NCI-H2081 treated with DMSO at 0.1 percent for 48 hours (cell line): ENCODE results near the gene PLPP1.

Source experiments
- DNase-seq: peaks from one replicate; lab custom pipeline; 2025; lab: John Stamatoyannopoulos, UW

Gene PLPP1

GRCh38 chr5:55534436-55535198 is at the start of gene PLPP1:
Gene PLPP1 (minus strand): TSS chr5:55534964. CDS start chr5:55534629, 335 bp downstream.
- no peak for DNase-seq

- DNase-seq, result no peak
Observed at GRCh38 chr5:55583578-55583977, 48.8 kb upstream of the PLPP1 start.

- DNase-seq, result no peak
Observed at GRCh38 chr5:55582256-55582655, 47.5 kb upstream of the PLPP1 start.

- DNase-seq, result no peak
Observed at GRCh38 chr5:55580042-55580441, 45.3 kb upstream of the PLPP1 start.

GRCh38 chr5:55578771-55579170 is 44.0 kb upstream of the PLPP1 start:
- DNase-seq, result no peak

- DNase-seq, result no peak
Observed at GRCh38 chr5:55577353-55578060, 42.7 kb upstream of the PLPP1 start.

- DNase-seq, result no peak
Observed at GRCh38 chr5:55576661-55577060, 41.9 kb upstream of the PLPP1 start.

- DNase-seq, result no peak
Observed at GRCh38 chr5:55575815-55576583, 41.2 kb upstream of the PLPP1 start.

GRCh38 chr5:55572600-55572999 is 37.8 kb upstream of the PLPP1 start:
- no peak for DNase-seq

GRCh38 chr5:55572020-55572419 is 37.3 kb upstream of the PLPP1 start:
- no peak for DNase-seq

- DNase-seq, result no peak
Observed at GRCh38 chr5:55570570-55570969, 35.8 kb upstream of the PLPP1 start.

- DNase-seq, result no peak
Observed at GRCh38 chr5:55570026-55570425, 35.3 kb upstream of the PLPP1 start.

- DNase-seq, result no peak
Observed at GRCh38 chr5:55569513-55569865, 34.7 kb upstream of the PLPP1 start.

- DNase-seq, result no peak
Observed at GRCh38 chr5:55568654-55569512, 34.1 kb upstream of the PLPP1 start.

- DNase-seq, result no peak
Observed at GRCh38 chr5:55564721-55565120, 30.0 kb upstream of the PLPP1 start.

GRCh38 chr5:55558484-55558883 is 23.7 kb upstream of the PLPP1 start:
- no peak for DNase-seq

- DNase-seq, result no peak
Observed at GRCh38 chr5:55557123-55557522, 22.4 kb upstream of the PLPP1 start.

GRCh38 chr5:55554585-55555202 is 19.9 kb upstream of the PLPP1 start:
- DNase-seq, result no peak

- no peak for DNase-seq
Observed at GRCh38 chr5:55551904-55552303, 17.1 kb upstream of the PLPP1 start.

- DNase-seq, result no peak
Observed at GRCh38 chr5:55551358-55551757, 16.6 kb upstream of the PLPP1 start.

GRCh38 chr5:55547781-55548180 is 13.0 kb upstream of the PLPP1 start:
- DNase-seq, result no peak
